Measurements from ENCODE around the gene DOCK7. TPM values are rescaled to one million over a fixed set of nuclear protein-coding genes. Genes with fewer than 3 reads are reported as not detected.

Gene DOCK7
- total RNA-seq, 6 experiments from 2014 or later: 93.3 to 115 (median 105) TPM

GRCh38 chr1:62593825-62594394, 94.3 kb downstream of the DOCK7 start:
- Mint-ChIP-seq H3K9me3 (no peaks in the 10 kb centered on the region), H3K27me3 (ENCODE audit: insufficient read depth) (peaks cover 1% of the 10 kb centered on the region; the same call in 1 of the 2 replicates), H3K36me3 (ENCODE audit: low read depth) (peaks cover 38% of the 10 kb centered on the region), H3K4me1 (ENCODE audit: low read depth) (peaks cover 53% of the 10 kb centered on the region), H3K4me3 (no peak overlapping the region), H3K27ac (no peak overlapping the region; the same call in 1 of the 2 replicates)
- DNase-seq: peak; percentile 1
- TF ChIP-seq, protein P1, sequence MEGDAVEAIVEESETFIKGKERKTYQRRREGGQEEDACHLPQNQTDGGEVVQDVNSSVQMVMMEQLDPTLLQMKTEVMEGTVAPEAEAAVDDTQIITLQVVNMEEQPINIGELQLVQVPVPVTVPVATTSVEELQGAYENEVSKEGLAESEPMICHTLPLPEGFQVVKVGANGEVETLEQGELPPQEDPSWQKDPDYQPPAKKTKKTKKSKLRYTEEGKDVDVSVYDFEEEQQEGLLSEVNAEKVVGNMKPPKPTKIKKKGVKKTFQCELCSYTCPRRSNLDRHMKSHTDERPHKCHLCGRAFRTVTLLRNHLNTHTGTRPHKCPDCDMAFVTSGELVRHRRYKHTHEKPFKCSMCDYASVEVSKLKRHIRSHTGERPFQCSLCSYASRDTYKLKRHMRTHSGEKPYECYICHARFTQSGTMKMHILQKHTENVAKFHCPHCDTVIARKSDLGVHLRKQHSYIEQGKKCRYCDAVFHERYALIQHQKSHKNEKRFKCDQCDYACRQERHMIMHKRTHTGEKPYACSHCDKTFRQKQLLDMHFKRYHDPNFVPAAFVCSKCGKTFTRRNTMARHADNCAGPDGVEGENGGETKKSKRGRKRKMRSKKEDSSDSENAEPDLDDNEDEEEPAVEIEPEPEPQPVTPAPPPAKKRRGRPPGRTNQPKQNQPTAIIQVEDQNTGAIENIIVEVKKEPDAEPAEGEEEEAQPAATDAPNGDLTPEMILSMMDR (IDR thresholded peaks at IDR 0.05): no peak

- peaks cover 36% of the 10 kb centered on the region for H3K36me3 Mint-ChIP-seq (ENCODE audit: low read depth)
- TF ChIP-seq, protein P1 (IDR thresholded peaks at IDR 0.05): no peak
- no peaks in the 10 kb centered on the region for H3K9me3 Mint-ChIP-seq
- peaks cover 60% of the 10 kb centered on the region for H3K4me1 Mint-ChIP-seq (ENCODE audit: low read depth)
- H3K27me3 Mint-ChIP-seq (ENCODE audit: insufficient read depth): peaks cover 1% of the 10 kb centered on the region; the same call in 1 of the 2 replicates
- DNase-seq: no peak
- H3K27ac Mint-ChIP-seq: peak overlapping the region; percentile 14; the same call in 1 of the 2 replicates
- H3K4me3 Mint-ChIP-seq: no peak overlapping the region
Measured at GRCh38 chr1:62590970-62591368, 97.2 kb downstream of the DOCK7 start.

DNA sequence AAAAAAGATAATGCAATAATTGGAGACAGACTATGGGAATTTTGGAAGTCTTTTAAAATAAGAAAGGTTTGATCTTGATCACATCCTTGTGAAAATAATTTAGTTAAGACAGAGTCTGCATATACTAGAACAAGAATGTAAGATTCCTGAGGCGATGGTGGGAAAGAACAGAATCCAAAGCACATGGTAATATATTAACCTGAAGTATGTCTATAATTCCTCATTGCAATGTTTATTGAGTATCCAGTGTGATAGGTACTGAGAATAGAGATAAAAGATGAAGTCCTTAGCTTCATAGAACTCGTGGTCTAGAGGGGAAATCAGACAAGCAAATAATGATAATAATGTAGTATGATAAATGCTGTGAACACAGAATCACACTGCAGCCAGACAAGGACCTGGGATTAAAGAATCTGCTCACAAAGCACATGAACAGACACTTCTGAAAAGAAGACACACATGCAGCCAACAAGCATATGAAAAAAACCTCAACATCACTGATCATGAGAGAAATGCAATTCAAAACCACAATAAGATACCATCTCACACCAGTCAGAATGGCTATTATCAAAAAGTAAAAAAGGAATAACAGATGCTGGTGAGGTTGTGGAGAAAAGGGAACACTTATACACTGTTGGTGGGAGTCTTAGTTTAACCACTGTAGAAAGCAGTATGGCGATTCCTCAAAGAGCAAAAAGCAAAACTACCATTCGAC, 97.8 kb downstream of the DOCK7 start:
- TF ChIP-seq, protein P1 (IDR thresholded peaks at IDR 0.05): no peak
- no peaks in the 10 kb centered on the region for H3K9me3 Mint-ChIP-seq
- H3K4me1 Mint-ChIP-seq (ENCODE audit: low read depth): peaks cover 60% of the 10 kb centered on the region
- H3K27me3 Mint-ChIP-seq (ENCODE audit: insufficient read depth): peaks cover 1% of the 10 kb centered on the region; the same call in 1 of the 2 replicates
- peak overlapping the region; percentile 10 for H3K27ac Mint-ChIP-seq
- H3K36me3 Mint-ChIP-seq (ENCODE audit: low read depth): peaks cover 41% of the 10 kb centered on the region
- H3K4me3 Mint-ChIP-seq: no peak overlapping the region
- no peak for DNase-seq

- H3K36me3 Mint-ChIP-seq (ENCODE audit: low read depth): peaks cover 51% of the 10 kb centered on the region
- peaks cover 1% of the 10 kb centered on the region; the same call in 1 of the 2 replicates for H3K27me3 Mint-ChIP-seq (ENCODE audit: insufficient read depth)
- TF ChIP-seq, protein P1 (IDR thresholded peaks at IDR 0.05): no peak
- peak; percentile 29 for DNase-seq
- H3K9me3 Mint-ChIP-seq: no peaks in the 10 kb centered on the region
- H3K27ac Mint-ChIP-seq: peak overlapping the region; percentile 57
- peaks cover 57% of the 10 kb centered on the region for H3K4me1 Mint-ChIP-seq (ENCODE audit: low read depth)
- H3K4me3 Mint-ChIP-seq: no peak overlapping the region; the same call in 1 of the 2 replicates
Measured at GRCh38 chr1:62589321-62589720, 98.9 kb downstream of the DOCK7 start.

DNA sequence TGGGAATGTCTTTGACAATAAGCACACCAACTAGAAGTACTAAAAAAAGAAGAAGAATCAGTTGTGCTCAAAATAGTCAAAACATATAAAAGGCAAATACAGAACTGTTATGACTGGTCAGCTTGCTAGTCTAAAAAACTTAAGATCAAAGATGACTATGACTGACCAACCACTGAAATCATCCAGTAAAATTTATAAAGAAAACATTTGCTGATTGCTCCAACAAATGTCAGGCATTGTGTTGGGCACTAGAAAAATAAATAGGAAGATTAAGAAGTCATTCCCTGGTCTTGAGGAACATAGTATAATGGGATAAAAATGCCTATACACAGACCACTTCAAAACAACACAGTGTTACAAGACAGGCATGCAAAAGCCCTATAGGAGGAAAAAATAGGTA, 100.2 kb downstream of the DOCK7 start:
- Mint-ChIP-seq H3K36me3 (ENCODE audit: low read depth) (peaks cover 54% of the 10 kb centered on the region), H3K4me3 (no peak overlapping the region), H3K4me1 (ENCODE audit: low read depth) (peaks cover 50% of the 10 kb centered on the region), H3K27ac (peak overlapping the region; percentile 12), H3K27me3 (ENCODE audit: insufficient read depth) (peaks cover 1% of the 10 kb centered on the region; the same call in 1 of the 2 replicates), H3K9me3 (no peaks in the 10 kb centered on the region)
- TF ChIP-seq, protein P1 (IDR thresholded peaks at IDR 0.05): no peak
- peak; percentile 32 for DNase-seq

Measured in HFFc6 (cell line).